GM21619 (cell line): ENCODE results near the gene CD300E.
"Not testable (repeated sequence)": the region's sequence is repeated elsewhere in the genome, so short reads cannot be mapped to it uniquely, and the experiment has no call there.

Experiments
- ATAC-seq: cut with Tn5 transposase; IDR thresholded peaks from one replicate; pipeline ENCODE4 v1.9.1; 2021; ENCODE audit not compliant: unreplicated experiment

The CD300E gene

DNA sequence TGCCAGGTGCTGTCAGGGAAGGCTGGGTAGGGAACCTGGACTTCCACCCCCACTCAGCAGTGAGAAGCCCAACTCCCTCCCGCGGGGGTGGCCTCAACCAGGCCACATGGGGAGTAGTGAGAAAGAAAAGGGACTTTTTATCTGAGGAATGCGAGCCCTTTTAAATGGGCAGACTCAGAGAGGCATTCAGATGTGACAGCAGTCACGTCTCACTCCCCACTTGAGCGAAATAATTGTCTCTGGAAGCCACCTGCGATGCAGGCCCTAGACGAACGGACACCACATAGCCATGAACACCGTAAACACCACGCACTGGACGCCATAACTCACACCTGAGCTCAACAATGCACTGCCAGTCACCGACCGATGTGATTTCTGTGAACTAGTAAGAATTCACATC lies 11.9 kb upstream of the CD300E start:
- no peak for ATAC-seq

DNA sequence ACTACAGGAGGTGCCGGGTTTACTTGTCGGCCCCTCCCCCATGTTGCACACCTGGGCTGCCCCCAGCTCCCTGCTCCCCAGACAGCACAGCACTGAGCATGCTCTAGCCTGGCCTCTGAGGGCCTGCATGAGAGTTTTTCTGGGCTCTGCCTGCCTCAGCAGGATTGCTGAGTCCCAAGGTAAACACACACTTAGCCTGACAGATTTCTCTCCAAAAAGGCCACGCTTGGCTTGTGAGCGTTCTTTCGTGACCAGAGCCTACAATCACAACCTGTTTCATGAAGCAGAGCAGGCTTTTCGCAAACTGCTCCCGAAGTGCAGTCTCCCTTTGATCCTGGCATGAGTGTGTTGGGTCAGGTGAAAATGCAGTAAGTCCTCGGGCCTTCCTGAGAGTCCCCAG lies 9.8 kb upstream of the CD300E start:
- no peak for ATAC-seq

DNA sequence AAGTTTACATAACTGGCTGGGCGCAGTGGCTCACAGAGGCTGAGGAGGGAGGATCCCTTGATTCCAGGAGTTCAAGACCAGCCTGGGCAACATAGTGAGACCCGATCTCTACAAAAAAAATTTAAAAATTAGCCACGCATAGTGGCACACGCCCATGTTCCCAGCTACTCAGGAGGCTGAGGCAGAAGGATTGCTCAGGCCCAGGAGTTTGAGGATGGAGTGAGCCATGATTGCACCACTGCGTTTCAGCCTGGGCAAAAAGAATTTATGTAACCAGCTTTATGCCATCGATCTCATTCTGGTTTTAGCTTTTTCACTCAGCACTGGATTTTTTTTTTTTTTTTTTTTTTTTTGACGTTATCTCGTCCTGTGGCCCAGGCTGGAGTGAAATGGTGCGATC lies 9.1 kb upstream of the CD300E start:
- ATAC-seq = no peak

DNA sequence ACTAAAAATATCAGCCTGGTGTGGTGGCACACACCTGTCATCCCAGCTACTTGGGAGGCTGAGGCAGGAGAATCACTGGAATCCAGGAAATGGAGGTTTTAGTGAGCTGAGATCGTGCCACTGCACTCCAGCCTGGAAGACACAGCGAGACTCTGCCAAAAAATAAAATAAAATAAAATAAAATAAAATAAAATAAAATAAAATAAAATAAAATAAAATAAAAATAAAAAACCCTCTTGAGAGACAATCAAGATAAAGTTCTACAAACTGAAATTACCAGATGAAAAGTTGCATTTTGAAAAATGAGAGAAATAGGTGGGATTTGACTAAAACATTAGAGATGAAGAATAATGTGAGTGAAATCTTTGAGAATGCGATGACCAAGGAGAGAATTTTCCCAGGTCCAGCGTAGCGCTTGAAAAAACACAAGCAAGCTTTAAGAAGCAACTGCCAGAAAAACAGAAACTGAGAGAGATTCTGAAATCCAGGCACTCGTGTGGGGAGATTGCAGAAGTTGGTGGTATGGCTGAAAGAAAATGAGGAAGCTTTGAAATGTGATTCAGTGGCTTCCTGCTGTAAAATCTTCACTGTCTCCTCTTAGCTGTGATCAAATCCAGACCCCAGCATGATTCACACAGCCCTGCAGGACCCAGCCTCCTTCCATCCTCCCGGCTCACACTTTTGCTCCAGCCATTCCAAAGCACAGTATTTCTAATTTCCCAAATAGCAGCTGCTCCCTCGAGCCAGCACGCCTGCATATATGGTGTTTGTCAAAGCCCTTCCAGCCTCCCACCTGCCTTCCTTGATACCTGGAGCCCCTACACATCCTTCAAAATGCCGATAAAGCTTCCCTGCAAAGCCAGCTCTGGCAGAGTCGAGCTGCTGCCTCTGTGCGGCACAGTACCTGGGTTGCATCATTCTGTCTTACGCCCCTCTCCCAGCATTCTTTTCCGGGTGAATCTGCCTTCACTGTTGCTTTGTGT lies 8.2 kb upstream of the CD300E start:
- ATAC-seq = no peak

DNA sequence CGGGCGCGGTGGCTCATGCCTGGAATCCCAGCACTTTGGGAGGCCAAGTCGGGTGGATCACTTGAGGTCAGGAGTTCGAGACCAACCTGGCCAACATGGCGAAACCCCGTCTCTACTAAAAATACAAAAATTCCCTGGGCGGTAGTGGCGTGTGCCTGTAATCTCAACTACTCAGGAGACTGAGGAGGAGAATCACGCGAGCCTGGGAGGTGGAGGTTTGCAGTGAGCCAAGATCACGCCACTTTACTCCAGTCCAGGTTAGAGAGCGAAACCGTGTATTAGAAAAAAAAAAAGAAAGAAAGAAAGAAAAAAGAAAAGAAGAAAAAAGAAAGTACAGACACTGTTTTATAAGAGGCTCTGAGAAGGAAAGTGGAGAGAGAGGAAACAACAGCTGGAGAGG lies 6.7 kb upstream of the CD300E start:
- ATAC-seq = not testable (repeated sequence)

DNA sequence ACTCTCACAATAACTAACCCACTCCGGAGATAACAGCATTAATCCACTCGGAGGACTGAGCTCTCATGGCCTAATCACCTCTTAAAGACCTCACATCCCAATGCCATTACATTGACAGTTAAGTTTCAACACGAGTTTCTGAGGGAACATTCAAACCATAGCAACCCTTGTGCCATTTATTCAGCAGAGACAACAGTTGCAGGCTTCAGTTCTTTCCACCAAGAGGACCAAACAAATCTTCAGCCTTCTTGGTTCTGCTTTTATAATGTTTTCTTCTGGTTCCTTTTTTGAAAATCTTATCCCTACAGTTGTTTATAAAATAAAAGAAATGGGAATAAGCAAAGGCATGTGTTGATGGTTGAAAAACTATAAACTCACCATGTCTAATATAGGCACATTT lies 2.1 kb upstream of the CD300E start:
- ATAC-seq = no peak

DNA sequence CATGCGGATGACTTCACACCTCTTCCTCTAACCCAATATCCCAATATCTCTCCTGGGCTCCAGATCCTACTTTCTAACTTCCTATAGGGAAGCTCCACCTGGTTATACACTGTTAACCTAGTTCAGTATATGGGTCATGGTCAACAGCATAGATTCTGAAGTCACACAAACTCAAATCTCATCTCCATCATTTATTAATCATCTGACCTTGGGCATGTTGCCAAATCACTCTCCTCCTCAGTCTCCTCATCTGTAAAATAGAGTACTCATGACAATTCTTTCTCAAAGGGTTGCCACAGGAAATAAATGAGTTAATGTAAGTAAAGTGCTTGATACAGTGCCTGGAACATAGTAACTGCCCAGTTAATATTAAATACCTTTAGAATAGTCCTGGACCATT lies 593 bp upstream of the CD300E start:
- ATAC-seq = no peak

DNA sequence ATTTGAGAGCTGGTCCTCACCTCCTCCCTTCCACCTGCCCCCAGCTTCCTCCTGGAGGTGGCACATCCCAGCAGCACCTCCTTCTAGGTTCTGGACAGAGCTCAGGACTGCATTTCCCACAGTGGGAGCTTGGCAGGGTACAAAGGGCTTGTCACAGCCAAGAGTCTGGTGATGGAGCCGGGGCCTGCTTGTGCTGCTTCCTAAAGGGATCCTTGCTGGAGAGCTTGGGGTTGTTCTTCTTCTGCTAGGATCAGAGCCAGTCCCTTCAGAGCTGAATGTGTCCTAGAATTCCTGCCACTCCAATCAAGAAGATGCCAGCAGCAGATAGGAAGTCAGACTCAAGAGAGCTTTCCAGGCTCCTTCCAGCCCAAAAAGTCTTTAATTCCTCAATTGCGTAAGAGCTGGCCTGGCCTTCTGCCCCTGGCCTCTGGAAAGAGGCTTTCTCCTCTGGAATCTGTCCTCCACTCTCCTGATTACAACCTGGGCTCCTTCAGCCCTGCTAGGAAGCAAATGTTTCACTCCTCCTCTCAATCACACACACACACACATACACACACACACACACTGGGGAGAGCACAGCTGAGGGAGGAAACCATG lies 4.4 kb downstream of the CD300E start:
- ATAC-seq = no peak

DNA sequence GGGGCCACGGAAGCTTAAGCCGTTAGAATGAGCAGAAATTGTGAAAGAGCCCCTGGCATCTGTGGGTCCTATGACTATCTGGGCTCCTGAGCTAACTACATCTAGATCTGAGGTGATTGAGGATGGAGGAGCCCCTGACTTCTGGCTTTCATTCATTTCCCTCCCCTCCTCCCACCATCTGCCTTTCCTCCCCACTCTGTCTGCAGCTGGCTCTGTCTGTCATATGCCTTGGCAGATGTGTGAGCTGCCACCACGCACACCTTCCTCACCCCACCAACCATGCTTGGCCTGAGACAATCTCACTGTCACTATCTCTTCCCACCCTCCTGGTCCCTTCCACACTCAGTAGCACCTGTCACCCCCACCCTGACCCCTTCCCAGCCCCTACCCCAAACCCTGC lies 5.1 kb downstream of the CD300E start:
- ATAC-seq = no peak

DNA sequence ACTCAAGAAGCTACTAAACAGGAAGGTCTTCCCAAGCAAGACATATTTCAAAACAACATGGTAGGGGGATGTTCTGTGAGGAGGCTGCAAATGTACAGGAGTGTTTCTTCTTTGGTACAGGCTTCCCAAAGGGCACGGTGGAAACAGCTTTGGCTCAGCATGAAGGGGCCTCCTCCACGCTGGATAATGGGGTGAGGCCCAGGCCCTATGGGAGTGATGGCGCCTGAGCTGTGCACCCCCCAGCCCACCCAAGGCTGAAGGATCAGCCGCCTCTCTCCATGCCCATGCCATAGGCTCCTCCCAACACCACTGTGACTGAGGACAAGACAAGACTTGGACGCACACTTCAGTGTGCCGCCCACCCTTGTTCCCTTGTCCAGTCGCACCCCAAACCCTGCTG lies 6.8 kb downstream of the CD300E start:
- ATAC-seq = no peak

DNA sequence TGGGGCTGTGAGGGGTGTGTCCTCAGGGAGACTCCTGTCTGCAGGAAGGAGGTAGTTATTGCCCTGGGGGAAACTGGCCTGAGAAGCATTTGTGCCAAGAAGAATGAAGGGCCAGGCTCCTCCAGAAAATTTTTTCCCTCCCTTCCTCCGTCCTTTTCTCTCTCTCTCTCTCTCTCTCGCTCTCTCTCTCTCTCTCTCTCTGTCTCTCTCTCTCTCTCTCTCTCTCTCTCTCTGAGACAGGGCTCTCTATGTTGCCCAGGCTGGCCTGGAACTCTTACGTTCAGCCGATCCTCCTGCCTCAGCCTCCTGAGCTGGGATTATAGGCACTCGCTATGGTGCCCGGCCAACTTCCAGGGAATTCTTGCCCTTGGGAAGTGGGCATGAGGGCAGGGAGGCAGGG lies 11.5 kb downstream of the CD300E start:
- ATAC-seq = no peak

DNA sequence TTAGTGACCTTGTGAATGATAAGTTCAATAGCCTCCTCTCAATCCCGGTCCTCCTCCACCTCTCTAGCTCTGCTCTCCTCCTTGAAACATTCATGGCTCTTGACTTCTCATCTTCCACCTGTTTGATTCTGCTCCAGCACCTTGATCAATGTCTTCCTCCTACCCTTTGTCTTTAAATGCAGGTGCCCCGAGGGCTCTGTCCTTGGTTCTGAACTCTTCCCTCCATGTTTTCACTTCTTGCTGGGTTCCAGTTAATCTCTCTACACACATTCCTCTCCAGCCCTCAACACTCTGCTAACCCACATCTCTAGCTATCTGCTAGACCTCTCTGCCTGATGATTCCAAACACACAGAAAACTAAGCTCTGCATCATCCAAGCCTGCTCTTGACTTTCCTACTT lies 13.4 kb downstream of the CD300E start:
- ATAC-seq = no peak

DNA sequence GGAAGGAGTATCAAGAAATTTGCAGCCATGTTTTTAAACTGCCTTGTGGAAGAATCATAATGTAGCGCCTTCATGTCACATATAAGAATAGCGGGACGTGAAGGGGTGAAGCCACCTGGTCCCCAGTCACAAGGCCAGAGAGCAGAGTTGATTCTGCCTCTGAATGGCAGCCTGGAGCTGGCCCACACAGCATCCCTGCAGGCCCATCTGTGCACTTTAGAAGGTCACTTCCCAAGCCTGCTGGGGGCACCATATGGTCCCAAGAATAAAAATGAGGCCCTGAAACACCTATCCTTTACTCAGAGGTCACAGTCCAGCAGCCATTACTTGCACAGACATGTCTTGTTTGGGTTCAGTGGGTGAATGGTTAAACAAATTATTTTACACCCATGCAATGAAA lies 15.0 kb downstream of the CD300E start:
- no peak for ATAC-seq

DNA sequence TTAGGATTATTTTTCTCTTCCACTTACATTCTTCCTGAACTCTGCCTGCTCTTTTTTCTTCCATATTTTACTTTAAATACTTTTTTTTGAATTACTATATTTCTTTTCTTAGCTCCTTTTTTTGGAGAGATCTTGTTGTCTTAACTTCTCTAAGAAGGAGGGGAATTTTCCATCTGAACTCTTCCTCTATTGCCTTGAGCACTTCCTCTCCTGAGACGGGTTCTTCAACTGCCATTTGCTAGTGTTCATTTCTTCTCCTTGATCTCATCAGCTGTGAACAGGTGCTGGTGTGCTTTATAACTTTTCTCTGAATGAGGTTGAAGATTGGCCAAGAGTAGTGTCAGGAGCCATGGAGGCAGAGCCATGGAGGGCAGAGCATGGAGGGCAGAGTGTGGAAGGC lies 16.3 kb downstream of the CD300E start:
- ATAC-seq = no peak

DNA sequence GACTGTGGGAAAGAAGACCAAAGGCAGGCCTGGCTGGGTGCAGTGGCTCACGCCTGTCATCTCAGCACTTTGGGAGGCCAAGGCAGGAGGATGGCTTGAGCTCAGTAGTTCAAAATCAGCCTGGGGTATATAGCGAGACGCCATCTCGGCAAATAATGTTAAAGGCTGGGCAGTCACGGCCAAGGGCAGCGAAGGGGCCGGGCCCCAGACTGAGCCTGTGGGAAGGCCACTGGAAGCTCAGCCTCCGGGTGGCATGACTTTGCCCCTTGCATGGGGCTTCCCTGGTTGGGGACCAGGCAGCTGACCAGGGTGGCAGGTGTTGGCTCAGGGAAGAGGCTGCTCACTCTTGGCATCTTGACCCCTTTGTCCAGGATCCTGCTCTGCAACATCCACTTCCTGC lies 17.5 kb downstream of the CD300E start:
- no peak for ATAC-seq

DNA sequence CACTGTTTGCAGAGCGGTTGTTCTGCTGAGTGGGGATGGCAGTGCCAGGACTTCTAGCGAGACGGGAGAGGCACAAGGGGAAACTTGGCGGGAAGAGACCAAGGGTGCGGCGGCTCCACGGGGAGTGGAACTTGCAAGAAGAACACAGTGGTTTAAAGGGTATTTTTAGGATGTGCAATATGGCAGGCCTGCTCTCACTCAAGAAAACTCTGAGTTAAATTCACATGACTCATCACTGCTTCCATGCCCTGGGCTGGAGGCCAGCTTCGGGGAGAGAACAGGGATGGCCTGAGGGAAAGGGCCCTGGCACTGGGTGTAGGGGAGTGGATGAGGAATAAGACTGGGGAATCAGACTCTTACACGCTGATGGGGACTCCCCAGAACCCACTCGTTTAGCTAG lies 18.2 kb downstream of the CD300E start:
- ATAC-seq = no peak

DNA sequence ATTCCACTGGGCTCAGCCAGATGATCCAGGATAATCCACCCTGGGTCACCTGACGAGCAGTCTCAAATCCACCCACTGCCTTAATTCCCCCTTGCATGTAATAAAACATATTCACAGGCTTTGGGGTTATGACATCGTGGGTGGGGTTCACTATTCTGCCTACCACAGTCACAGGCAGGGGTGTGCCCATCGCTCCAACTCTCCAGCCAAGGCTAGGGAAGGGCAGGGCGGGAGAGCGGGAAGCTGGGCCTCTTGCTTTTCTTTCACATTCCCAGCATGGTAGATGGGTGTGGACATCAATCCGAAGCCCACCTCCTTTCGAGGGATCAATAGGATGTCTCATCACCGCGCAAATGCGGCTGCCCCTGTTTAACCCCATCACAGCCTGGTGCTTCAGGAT lies 18.8 kb downstream of the CD300E start:
- no peak for ATAC-seq

DNA sequence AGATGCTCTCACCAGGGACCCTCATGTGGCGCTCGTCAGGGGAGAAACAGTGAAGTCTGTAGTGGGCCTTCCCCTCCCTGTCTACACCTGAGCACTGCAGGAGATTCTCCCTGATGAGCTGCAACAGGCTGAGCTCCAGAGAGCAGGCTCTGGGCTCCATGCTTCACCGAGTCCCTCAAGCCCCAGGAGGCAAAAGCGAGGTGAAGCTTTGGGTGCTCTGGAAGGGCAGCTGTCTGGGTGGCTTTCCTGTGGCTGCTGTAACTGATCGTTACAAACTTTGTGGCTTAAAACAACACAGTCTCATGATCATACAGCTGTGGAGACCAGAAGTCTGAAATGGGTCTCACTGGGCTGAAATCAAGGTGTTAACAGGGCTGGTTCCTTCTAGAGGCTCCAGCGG lies 19.3 kb downstream of the CD300E start:
- ATAC-seq = no peak

DNA sequence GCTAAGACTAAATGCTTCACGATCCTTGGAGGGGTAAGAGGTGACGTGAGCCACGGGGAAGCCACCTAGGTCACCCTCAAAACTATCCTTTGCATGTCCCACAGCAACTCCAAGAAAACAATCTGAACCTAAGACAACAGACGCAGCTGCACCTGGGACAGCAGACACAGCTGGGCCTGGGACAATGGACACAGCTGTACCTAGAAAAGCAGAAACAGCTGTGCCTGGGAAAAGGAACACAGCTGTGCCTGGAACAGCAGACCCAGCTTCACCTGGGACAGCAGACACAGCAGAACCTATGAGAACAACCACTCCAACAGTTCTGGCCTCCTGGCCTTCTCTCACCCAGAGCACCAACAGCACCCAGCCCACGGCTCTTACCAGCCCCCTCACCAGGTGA lies 19.8 kb downstream of the CD300E start:
- ATAC-seq = no peak

DNA sequence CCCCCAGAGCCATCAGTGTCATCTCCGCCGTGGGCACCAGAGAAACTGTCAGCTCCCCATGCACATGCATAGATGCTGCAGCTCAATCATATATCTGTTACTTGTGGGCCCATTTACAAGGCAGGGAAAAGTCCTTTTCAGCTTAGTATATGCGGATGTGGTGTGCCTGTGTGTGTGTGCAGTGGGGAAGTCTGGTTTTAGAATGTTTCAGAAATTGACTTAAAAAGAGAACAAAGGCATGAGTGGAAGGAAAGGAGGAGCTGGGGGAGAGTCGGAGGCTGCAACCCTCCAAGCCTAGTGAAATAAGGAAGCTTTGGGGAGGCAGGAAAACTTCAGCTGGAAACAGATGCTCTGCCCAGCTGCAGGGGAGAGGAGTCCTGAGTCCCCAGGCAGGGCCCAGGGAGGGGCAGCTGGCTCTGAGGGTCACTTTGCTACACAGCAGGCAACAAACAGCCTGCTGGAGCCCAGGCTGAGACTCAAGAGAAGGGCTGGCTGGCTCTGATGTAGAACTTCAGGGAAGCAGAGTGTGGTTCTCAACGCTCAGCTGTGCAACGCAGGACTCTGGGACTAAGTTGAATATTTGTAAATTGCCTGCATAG lies 20.4 kb downstream of the CD300E start:
- no peak for ATAC-seq

DNA sequence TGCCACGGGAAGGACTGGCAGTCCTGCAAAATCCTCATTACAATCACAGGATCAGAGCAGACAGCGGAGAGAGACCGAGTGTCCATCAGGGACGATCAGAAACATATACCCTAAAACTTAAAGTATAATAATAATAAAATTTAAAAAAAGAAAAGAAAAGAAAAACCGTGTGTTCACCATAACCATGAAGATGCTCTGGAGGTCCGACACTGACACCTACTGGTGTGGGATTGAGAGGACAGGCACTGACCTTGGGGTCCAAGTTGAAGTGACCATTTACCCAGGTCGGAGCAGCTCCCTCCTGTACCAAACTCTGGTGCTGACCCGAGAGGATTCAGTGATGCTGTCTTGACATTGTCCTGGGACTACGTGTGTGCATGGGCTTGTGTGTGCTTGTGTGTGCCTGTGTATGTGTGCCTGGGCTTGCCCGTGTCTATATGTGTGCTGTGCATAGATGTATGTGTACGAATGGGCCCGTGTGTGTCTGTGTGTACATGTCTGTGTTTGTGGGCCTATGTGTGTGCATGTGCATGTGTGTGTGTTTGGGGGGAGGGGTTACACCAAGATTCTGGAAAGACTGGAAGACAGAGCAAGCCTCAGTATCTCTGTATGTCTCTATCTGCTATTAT lies 21.5 kb downstream of the CD300E start:
- ATAC-seq = no peak

DNA sequence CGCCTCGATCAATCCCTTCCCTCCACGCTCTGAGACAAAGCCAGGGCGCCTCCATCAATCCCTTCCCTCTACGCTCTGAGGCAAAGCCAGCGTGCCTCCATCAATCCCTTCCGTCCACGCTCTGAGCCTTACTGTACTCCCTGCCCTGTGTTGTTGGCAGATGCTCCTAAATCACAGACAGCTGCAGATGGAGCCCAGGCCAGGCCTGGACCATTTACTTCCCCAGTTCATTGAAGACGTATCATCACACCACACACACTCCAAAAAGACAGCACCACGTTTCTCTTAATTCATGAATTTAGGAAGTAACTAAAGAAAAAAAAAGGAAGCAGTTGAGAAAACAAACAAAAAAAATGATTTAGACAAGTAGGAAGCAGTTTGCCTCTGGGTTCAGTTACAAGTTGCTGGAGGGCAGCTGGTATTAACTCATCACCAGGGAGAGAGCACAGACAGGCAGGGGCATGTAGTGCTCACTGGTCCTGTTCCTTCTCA lies 24.0 kb downstream of the CD300E start:
- no peak for ATAC-seq
